ENCODE results near the gene IL1RAPL2. TPM values are rescaled to one million over a fixed set of nuclear protein-coding genes. Genes with fewer than 3 reads are reported as not detected.

Gene IL1RAPL2
- total RNA-seq, 1 donor from 2014 or later = not detected

GRCh38 chrX:104564921-104565703, 887 bp upstream of the IL1RAPL2 start:
- no peaks in the 10 kb centered on the region for H3K4me1 ChIP-seq
- H3K27ac ChIP-seq = no peak overlapping the region
- no peak overlapping the region for H3K4me3 ChIP-seq
- DNase-seq = no peak
- H3K9me3 ChIP-seq = no peaks in the 10 kb centered on the region
- TF ChIP-seq CTCF (IDR thresholded peaks at IDR 0.05) = no peak
- intact Hi-C loops (cut with DNase I) = no loop called here
- no peak for ATAC-seq
- H3K36me3 ChIP-seq = no peaks in the 10 kb centered on the region
- H3K27me3 ChIP-seq = no peaks in the 10 kb centered on the region

- Histone ChIP-seq H3K27me3 (no peaks in the 10 kb centered on the region), H3K27ac (no peak overlapping the region), H3K4me3 (no peak overlapping the region), H3K36me3 (no peaks in the 10 kb centered on the region), H3K4me1 (no peaks in the 10 kb centered on the region), H3K9me3 (no peaks in the 10 kb centered on the region)
- TF ChIP-seq CTCF (IDR thresholded peaks at IDR 0.05) = no peak
- DNase-seq (no peak), ATAC-seq (no peak)
- intact Hi-C loops (cut with DNase I) = no loop called here
These were observed 892 bp downstream of the IL1RAPL2 start for GRCh38 chrX:104566681-104567501.

GRCh38 chrX:104567506-104567905, 1.5 kb downstream of the IL1RAPL2 start:
- DNase-seq = no peak
- Histone ChIP-seq H3K9me3 (no peaks in the 10 kb centered on the region), H3K4me3 (no peak overlapping the region), H3K27me3 (no peaks in the 10 kb centered on the region), H3K4me1 (no peaks in the 10 kb centered on the region), H3K36me3 (no peaks in the 10 kb centered on the region), H3K27ac (no peak overlapping the region)
- TF ChIP-seq CTCF (IDR thresholded peaks at IDR 0.05) = no peak
- intact Hi-C loops (cut with DNase I) = no loop called here
- ATAC-seq = no peak

GRCh38 chrX:104568304-104568915, 2.4 kb downstream of the IL1RAPL2 start:
- no peak for TF ChIP-seq CTCF (IDR thresholded peaks at IDR 0.05)
- Histone ChIP-seq H3K4me3 (no peak overlapping the region), H3K4me1 (no peaks in the 10 kb centered on the region), H3K27ac (no peak overlapping the region), H3K9me3 (no peaks in the 10 kb centered on the region), H3K36me3 (no peaks in the 10 kb centered on the region), H3K27me3 (no peaks in the 10 kb centered on the region)
- intact Hi-C loops (cut with DNase I) = no loop called here
- DNase-seq (no peak), ATAC-seq (no peak)

- no peak for TF ChIP-seq CTCF (IDR thresholded peaks at IDR 0.05)
- Histone ChIP-seq H3K27ac (no peak overlapping the region), H3K4me3 (no peak overlapping the region), H3K9me3 (no peaks in the 10 kb centered on the region), H3K4me1 (no peaks in the 10 kb centered on the region), H3K36me3 (no peaks in the 10 kb centered on the region), H3K27me3 (no peaks in the 10 kb centered on the region)
- DNase-seq (no peak), ATAC-seq (no peak)
- intact Hi-C loops (cut with DNase I) = no loop called here
These were observed 52.3 kb downstream of the IL1RAPL2 start for GRCh38 chrX:104618106-104618895.
